Stimulated activated naive CD4-positive, alpha-beta T cell treated with Interleukin-2 at 50 U/mL for 16 hours (primary cell): Measurements from ENCODE around the gene PGM2.
"Not testable (repeated sequence)": the region's sequence is repeated elsewhere in the genome, so short reads cannot be mapped to it uniquely, and the experiment has no call there.

Source experiments
- DNase-seq: peaks from one replicate; lab custom pipeline; 2025; lab: John Stamatoyannopoulos, UW

PGM2 gene

GRCh38 chr4:37818752-37819151, 7.7 kb upstream of the PGM2 start:
- DNase-seq: no peak

- not testable (repeated sequence) for DNase-seq
Measured at GRCh38 chr4:37820458-37820857, 6.0 kb upstream of the PGM2 start.

- DNase-seq: no peak
Measured at GRCh38 chr4:37821953-37822605, 4.4 kb upstream of the PGM2 start.

GRCh38 chr4:37825501-37825900, 985 bp upstream of the PGM2 start:
- not testable (repeated sequence) for DNase-seq

- DNase-seq: no peak
Measured at GRCh38 chr4:37825968-37826294, 555 bp upstream of the PGM2 start.

- DNase-seq: no peak
Measured at GRCh38 chr4:37827030-37827685, 672 bp downstream of the PGM2 start.

GRCh38 chr4:37827802-37828321, 1.4 kb downstream of the PGM2 start:
- no peak for DNase-seq

GRCh38 chr4:37828843-37829242, 2.4 kb downstream of the PGM2 start:
- DNase-seq: no peak

- DNase-seq: no peak
Measured at GRCh38 chr4:37830640-37831039, 4.2 kb downstream of the PGM2 start.

GRCh38 chr4:37835031-37835430, 8.5 kb downstream of the PGM2 start:
- no peak for DNase-seq

- no peak for DNase-seq
Measured at GRCh38 chr4:37835806-37836205, 9.3 kb downstream of the PGM2 start.

GRCh38 chr4:37836274-37836673, 9.8 kb downstream of the PGM2 start:
- no peak for DNase-seq

GRCh38 chr4:37836838-37837440, 10.5 kb downstream of the PGM2 start:
- no peak for DNase-seq

GRCh38 chr4:37837446-37837845, 11.0 kb downstream of the PGM2 start:
- DNase-seq: no peak

GRCh38 chr4:37839426-37839825, 12.9 kb downstream of the PGM2 start:
- DNase-seq: no peak

GRCh38 chr4:37844204-37844603, 17.7 kb downstream of the PGM2 start:
- DNase-seq: no peak

GRCh38 chr4:37845201-37845600, 18.7 kb downstream of the PGM2 start:
- DNase-seq: no peak

GRCh38 chr4:37847311-37847884, 20.9 kb downstream of the PGM2 start:
- DNase-seq: no peak

GRCh38 chr4:37852376-37852775, 25.9 kb downstream of the PGM2 start:
- DNase-seq: no peak

GRCh38 chr4:37858112-37858511, 31.6 kb downstream of the PGM2 start:
- no peak for DNase-seq

GRCh38 chr4:37858872-37859271, 32.4 kb downstream of the PGM2 start:
- DNase-seq: no peak

- no peak for DNase-seq
Measured at GRCh38 chr4:37860266-37860665, 33.8 kb downstream of the PGM2 start.

- DNase-seq: no peak
Measured at GRCh38 chr4:37862961-37863360, 36.5 kb downstream of the PGM2 start.
